NT2/D1 (cell line): ENCODE data around the gene ACSL5.

Source experiments
- DNase-seq: peaks from one replicate; pipeline ENCODE4 v3.0.0-alpha.2; 2011; ENCODE audit warnings: low read depth, low spot score
- H3K27me3 ChIP-seq: 2 replicates; pipeline ENCODE4 v1.6.0; 2011; ENCODE audit warnings: mild to moderate bottlenecking; ENCODE audit not compliant: insufficient read length, insufficient read depth
- H3K36me3 ChIP-seq: 2 replicates; pipeline ENCODE4 v1.6.1; 2011; ENCODE audit warnings: mild to moderate bottlenecking, low read length, mixed read lengths; ENCODE audit not compliant: insufficient read depth, insufficient read length
- H3K4me1 ChIP-seq: 2 replicates; pipeline ENCODE4 v1.5.1; 2011; ENCODE audit not compliant: insufficient read depth, insufficient read length
- H3K4me3 ChIP-seq: 2 replicates; pipeline ENCODE4 v1.5.1; 2011; ENCODE audit warnings: low read depth; ENCODE audit not compliant: insufficient read length
- H3K9ac ChIP-seq: 2 replicates; pipeline ENCODE4 v1.6.0; 2011; ENCODE audit warnings: low read depth; ENCODE audit not compliant: insufficient read length
- H3K9me3 ChIP-seq: 2 replicates; pipeline ENCODE4 v1.5.1; 2011; ENCODE audit warnings: mild to moderate bottlenecking, low read length; ENCODE audit not compliant: insufficient read depth
- SUZ12 ChIP-seq: IDR thresholded peaks from 2 replicates; pipeline ENCODE4 v1.6.1; 2011; ENCODE audit not compliant: insufficient read length, insufficient read depth; ENCODE audit errors: extremely low read depth
- YY1 ChIP-seq: IDR thresholded peaks from 2 replicates; pipeline ENCODE4 v1.6.1; 2011; ENCODE audit not compliant: insufficient read length, insufficient read depth
- ZNF274 ChIP-seq: IDR thresholded peaks from 2 replicates; pipeline ENCODE4 v1.6.1; 2011; ENCODE audit warnings: mild to moderate bottlenecking, low read depth, low read length

ACSL5 gene

DNA sequence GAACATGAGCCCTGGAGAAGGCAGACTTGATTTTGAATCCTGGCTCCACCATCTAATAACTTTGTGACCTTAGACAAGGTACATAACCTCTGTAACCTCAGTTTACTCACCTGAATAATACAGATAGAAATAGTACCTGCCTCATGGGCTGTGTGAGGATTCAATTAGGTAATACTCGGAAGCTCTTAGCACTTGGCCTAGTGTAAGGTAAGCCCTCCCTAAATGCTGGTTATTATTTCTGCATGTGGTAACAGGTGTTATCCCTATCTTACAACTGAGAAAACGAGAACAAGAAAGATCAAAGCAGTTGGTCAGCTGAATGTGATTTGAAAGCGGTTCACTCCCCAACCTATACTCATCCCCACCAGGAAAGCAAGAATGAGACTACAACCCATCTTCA is 28.7 kb upstream of the ACSL5 start:
- TF ChIP-seq ZNF274 (no peak), SUZ12 (no peak), YY1 (no peak)
- no peak overlapping the region for H3K9ac ChIP-seq
- no peaks in the 10 kb centered on the region for H3K9me3 ChIP-seq
- DNase-seq = no peak
- no peaks in the 10 kb centered on the region for H3K4me1 ChIP-seq
- no peak overlapping the region for H3K4me3 ChIP-seq
- H3K27me3 ChIP-seq = no peaks in the 10 kb centered on the region
- no peaks in the 10 kb centered on the region for H3K36me3 ChIP-seq

DNA sequence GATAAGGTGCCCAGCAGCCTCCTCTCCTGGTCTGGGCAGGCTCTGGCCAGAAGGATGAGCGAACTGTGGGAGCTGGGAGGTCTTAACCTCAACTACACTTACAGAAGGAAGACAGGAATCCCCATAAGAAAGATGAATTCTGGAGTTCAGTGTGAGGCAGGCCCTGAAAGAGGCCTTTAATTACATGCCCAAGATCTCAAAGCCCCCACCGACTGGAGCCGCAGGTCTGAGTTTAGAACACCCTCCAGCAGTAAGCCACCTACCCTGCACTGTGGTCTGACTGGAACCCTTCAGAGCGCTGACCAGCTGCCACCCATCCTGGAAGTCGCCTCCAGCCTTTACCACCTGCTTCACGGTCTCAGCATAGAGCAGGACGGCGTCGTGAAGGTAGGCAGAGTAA is 28.2 kb upstream of the ACSL5 start:
- Histone ChIP-seq H3K9me3 (no peaks in the 10 kb centered on the region), H3K27me3 (no peaks in the 10 kb centered on the region), H3K36me3 (no peaks in the 10 kb centered on the region), H3K4me3 (no peak overlapping the region), H3K4me1 (no peaks in the 10 kb centered on the region), H3K9ac (no peak overlapping the region)
- no peak for DNase-seq
- no peak for TF ChIP-seq ZNF274
- no peak for TF ChIP-seq YY1
- no peak for TF ChIP-seq SUZ12

DNA sequence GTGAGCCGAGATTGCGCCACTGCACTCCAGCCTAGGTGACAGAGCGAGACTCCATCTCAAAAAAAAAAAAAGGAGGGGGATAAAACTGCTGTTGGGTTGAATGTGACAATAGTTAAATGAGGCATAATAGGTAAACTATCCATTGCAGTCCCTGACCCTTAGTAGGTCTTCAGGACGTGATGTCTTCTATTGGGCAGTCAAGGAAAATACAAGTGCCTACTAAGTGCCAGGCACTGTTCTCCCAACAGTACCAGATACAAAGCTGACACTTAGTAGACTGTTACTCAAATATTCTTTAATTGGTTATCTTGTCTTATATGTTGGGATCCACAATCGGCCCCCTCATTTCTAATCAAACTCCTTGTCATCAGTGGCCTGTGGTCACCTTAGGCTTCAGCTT is 27.1 kb upstream of the ACSL5 start:
- H3K27me3 ChIP-seq = no peaks in the 10 kb centered on the region
- DNase-seq = no peak
- no peaks in the 10 kb centered on the region for H3K4me1 ChIP-seq
- no peaks in the 10 kb centered on the region for H3K9me3 ChIP-seq
- no peaks in the 10 kb centered on the region for H3K36me3 ChIP-seq
- H3K4me3 ChIP-seq = no peak overlapping the region
- H3K9ac ChIP-seq = no peak overlapping the region
- TF ChIP-seq SUZ12 = no peak
- TF ChIP-seq ZNF274 = no peak
- TF ChIP-seq YY1 = no peak

DNA sequence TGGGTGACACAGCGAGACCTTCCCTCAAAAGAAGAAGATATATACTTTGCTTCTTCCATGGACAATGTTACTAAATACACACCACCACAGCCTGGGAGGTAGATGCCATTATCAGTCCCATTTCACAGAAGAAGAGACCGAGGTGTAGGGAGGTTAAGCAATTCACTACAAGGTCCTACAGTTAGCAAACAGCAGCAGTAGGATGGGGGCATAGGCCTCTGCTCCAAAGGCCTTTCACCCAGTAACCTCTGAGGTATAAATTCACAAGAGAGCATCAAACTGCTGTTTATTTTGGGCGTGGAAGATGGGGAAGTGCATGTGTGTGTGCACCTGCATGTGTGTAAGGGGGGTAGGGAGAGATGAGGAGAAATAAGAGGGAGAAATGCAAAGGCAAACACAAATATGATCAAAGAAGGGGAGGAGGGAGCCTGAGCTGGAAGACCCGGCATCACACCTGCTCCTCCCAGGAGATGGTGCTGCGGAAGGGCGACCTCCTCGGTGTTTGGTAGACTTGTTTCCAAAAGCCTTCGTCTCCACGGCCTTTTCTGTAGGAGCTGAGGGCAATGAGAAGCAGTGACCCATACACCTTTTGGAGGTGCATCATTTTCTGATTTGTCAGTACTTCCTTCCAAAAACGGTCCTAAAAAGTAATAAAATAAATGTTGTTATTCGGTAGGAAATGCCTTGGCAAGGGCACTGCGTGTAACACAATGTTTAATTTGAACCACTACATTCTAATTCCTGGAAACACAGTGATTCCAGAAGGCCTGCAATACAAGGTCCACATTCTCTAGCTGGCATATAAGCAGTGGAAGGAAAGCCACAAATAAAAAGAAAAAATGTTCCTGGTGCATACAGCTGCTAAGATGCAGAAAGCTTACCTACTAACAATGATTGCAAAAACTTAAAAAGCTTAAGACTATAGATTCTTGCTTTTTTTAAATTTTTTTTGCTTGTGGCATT is 25.9 kb upstream of the ACSL5 start:
- no peaks in the 10 kb centered on the region for H3K4me1 ChIP-seq
- H3K9ac ChIP-seq = no peak overlapping the region
- H3K4me3 ChIP-seq = no peak overlapping the region
- DNase-seq = no peak
- no peaks in the 10 kb centered on the region for H3K9me3 ChIP-seq
- no peaks in the 10 kb centered on the region for H3K27me3 ChIP-seq
- no peaks in the 10 kb centered on the region for H3K36me3 ChIP-seq
- TF ChIP-seq YY1 = no peak
- no peak for TF ChIP-seq ZNF274
- no peak for TF ChIP-seq SUZ12

- Histone ChIP-seq H3K9ac (no peak overlapping the region), H3K36me3 (no peaks in the 10 kb centered on the region), H3K4me3 (no peak overlapping the region), H3K9me3 (no peaks in the 10 kb centered on the region), H3K27me3 (no peaks in the 10 kb centered on the region), H3K4me1 (no peaks in the 10 kb centered on the region)
- no peak for TF ChIP-seq SUZ12
- TF ChIP-seq ZNF274 = no peak
- no peak for TF ChIP-seq YY1
- DNase-seq = no peak
These were observed 25.2 kb upstream of the ACSL5 start for GRCh38 chr10:112348759-112349158.

DNA sequence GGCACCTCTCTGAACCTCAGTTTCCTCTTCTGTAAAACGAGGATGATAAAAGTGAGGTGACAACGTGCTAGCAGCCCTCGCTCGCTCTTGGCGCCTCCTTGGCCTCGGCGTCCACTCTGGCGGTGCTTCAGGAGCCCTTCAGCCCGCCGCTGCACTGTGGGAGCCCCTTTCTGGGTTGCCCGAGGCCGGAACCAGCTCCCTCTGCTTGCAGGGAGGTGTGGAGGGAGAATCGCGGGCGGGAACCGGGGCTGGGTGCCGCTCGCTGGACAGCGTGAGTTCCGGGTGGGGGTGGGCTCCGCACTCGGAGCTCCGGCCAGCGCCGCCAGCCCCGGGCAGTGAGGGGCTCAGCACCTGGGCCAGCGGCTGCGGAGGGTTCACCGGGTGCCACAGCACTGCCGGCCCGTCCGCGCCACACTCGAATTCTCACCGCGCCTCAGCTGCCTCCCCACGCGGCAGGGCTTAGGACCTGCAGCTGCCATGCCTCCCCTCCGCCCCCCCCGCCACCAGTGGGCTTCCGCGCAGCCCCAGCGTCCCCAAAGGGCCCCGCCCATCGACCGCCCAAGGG is 24.3 kb upstream of the ACSL5 start:
- Histone ChIP-seq H3K27me3 (no peaks in the 10 kb centered on the region), H3K9me3 (no peaks in the 10 kb centered on the region), H3K36me3 (no peaks in the 10 kb centered on the region), H3K9ac (no peak overlapping the region), H3K4me1 (no peaks in the 10 kb centered on the region), H3K4me3 (no peak overlapping the region)
- DNase-seq = no peak
- no peak for TF ChIP-seq YY1
- TF ChIP-seq ZNF274 = no peak
- no peak for TF ChIP-seq SUZ12

DNA sequence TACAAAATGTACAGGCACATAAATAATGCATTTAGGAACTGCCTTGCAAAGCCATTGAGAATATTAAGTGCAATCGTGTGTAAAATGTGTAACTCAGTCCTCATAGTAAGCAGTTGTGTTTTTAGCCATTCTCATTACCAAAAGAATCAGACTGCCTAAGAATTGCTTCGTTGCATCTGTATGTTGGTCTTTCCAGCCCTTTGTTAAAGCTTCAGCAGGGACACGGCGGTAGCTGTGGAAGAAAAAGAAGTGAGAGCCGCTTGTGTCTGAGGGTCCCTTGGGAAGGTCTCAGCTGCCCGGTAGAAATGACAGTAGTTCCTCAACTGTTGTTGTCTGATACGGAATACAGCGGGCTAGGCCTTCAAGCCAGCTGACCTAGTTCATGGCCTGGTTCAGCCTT is 22.8 kb upstream of the ACSL5 start:
- no peak for TF ChIP-seq ZNF274
- no peak for TF ChIP-seq SUZ12
- no peak for TF ChIP-seq YY1
- H3K36me3 ChIP-seq = no peaks in the 10 kb centered on the region
- DNase-seq = no peak
- no peaks in the 10 kb centered on the region for H3K9me3 ChIP-seq
- H3K9ac ChIP-seq = no peak overlapping the region
- H3K4me3 ChIP-seq = no peak overlapping the region
- no peaks in the 10 kb centered on the region for H3K4me1 ChIP-seq
- H3K27me3 ChIP-seq = no peaks in the 10 kb centered on the region

- no peak for DNase-seq
- no peak for TF ChIP-seq YY1
- no peak for TF ChIP-seq ZNF274
- no peak for TF ChIP-seq SUZ12
- H3K36me3 ChIP-seq = no peaks in the 10 kb centered on the region
- H3K9me3 ChIP-seq = no peaks in the 10 kb centered on the region
- no peaks in the 10 kb centered on the region for H3K27me3 ChIP-seq
- H3K9ac ChIP-seq = no peak overlapping the region
- H3K4me1 ChIP-seq = no peaks in the 10 kb centered on the region
- no peak overlapping the region for H3K4me3 ChIP-seq
These were observed 21.9 kb upstream of the ACSL5 start for GRCh38 chr10:112352044-112352443.
